Heart left ventricle (tissue), 16 donors: ENCODE results near the gene PSMG4. TPM values are rescaled to one million over a fixed set of nuclear protein-coding genes. Genes with fewer than 3 reads are reported as not detected.

Experiments used
- ATAC-seq, 4 donors: fragments of 200-7000 bp; cut with Tn5 transposase; one replicate each; pipeline ENCODE4 v1.9.1; 2020 to 2022; ENCODE audit warnings: moderate library complexity in 4 of 4, mild to moderate bottlenecking in 3 of 4, moderate number of reproducible peaks in 1 of 4
- DNase-seq, 5 donors: peaks; one replicate each; pipeline ENCODE4 v3.0.0-alpha.2; 2020
- H3K27ac ChIP-seq, 12 donors: fragments of 200-600 bp; sonication (generic) in 4 of 12; one replicate each; pipeline versions ENCODE4 v1.5.0 to v1.8.0; 2016 to 2022; ENCODE audit warnings: mild to moderate bottlenecking in 2 of 12
- H3K27me3 ChIP-seq, 9 donors: fragments of 200-600 bp; sonication (generic) in 2 of 9; one replicate each; pipeline versions ENCODE4 v1.5.1 to v1.8.0; 2016 to 2022; ENCODE audit warnings: mild to moderate bottlenecking in 3 of 9
- H3K36me3 ChIP-seq, 9 donors: fragments of 200-600 bp; sonication (generic) in 2 of 9; one replicate each; pipeline versions ENCODE4 v1.5.0 to v1.8.0; 2018 to 2022; ENCODE audit warnings: mild to moderate bottlenecking in 2 of 9
- H3K4me1 ChIP-seq, 12 donors: fragments of 200-600 bp; sonication (generic) in 4 of 12; one replicate each; pipeline versions ENCODE4 v1.5.0 to v1.8.0; 2016 to 2022; ENCODE audit warnings: mild to moderate bottlenecking in 3 of 12
- H3K4me3 ChIP-seq, 12 donors: fragments of 200-600 bp; sonication (generic) in 4 of 12; one replicate each; pipeline versions ENCODE4 v1.5.0 to v1.8.0; 2017 to 2022; ENCODE audit warnings: mild to moderate bottlenecking in 9 of 12, moderate library complexity in 4 of 12
- H3K9me3 ChIP-seq, 12 donors: fragments of 200-600 bp; sonication (generic) in 4 of 12; one replicate each; pipeline versions ENCODE4 v1.5.0 to v1.8.0; 2016 to 2022; ENCODE audit warnings: mild to moderate bottlenecking in 1 of 12
- POLR2A ChIP-seq, 2 donors: fragments of 450-650 bp; IDR thresholded peaks; one replicate each; pipeline ENCODE4 v1.6.1; 2017; ENCODE audit warnings: antibody characterized with exemption in 2 of 2, mild to moderate bottlenecking in 2 of 2, moderate library complexity in 2 of 2
- WGBS, 4 donors: extraction: QIAGEN DNeasy Blood & Tissue Kit in 2 of 4; methylation state at CpG; one replicate each; pipeline versions ENCODE4 v1.1.5 to v1.1.7; 2013 to 2018; 5-methylcytosine and 5-hydroxymethylcytosine counted together
- intact Hi-C, 10 donors: fragments of 100-400 bp; cut with DNase I; formaldehyde crosslinking; loops; one replicate each; pipeline versions ENCODE4 v1.11.1 to v1.14.2; 2022
- polyA plus RNA-seq, 2 donors: library from polyadenylated mRNA; stranded (reverse); fragments of 200-250 nt; gene quantifications; one replicate each; pipeline ENCODE4 v1.2.3, GENCODE V29; 2013
- total RNA-seq, 9 donors: library from RNA; depleted of rRNA in 2 of 9; stranded (reverse); fragments of >200 nt in 2 of 9; fragmentation: NEBNext Ultra II Directional in 3 of 9; extraction: Animal tissue kit (Norgen Biotek cat#: 25700) in 3 of 9; gene quantifications; one replicate each; pipeline versions ENCODE4 v1.1.0 to v1.2.4, GENCODE V29; 2016 to 2023
- TF ChIP-seq, protein P1 (sequence below), 12 donors: fragments of 200-600 bp; sonication (generic) in 4 of 12; IDR thresholded peaks; one replicate each; pipeline versions ENCODE4 v1.5.0 to v1.8.0; 2018 to 2022; ENCODE audit warnings: antibody characterized with exemption in 12 of 12, mild to moderate bottlenecking in 5 of 12
- donor health status: ischemic (EF 13 %, LVEDD 7.1; RV severe dilation, severe dysfunction).
- donor health status: healthy with polysubstance abuse.
- donor health status: DM: no; HTN: yes; CAD: no.
- donor health status: DM: no; HTN: no; CAD: no.
- donor health status: ischemic (EF 25% LVEDD 6.9; RV normal size, moderate dysfunction).
- donor health status: ischemic (EF 25% LVEDD 5.7; RV mildly dilated, moderate dysfunction).
- donor health status: healthy.
- donor health status: DM: yes; HTN: yes; CAD: no.
- donor health status: ischemic (EF 35%, LVEDD 5.7; RV mildly dilated, moderate dysfunction).
- donor health status: nonischemic (EF 11% LVEDD 7.7; RV severe dilation, severe dysfunction).
- donor health status: DM: yes; HTN: yes; CAD: no.
- donor health status: PGD.
- donor health status: ischemic (EF 29% LVEDD 5.4; RV normal size, mild dysfunction).
- donor health status: nonischemic (EF 23%, LVEDD 6.1; RV moderate dilation, normal function).

The PSMG4 gene
- total and polyA plus RNA-seq, 11 donors = 6.2 to 21.7 (median 9.7) TPM

DNA sequence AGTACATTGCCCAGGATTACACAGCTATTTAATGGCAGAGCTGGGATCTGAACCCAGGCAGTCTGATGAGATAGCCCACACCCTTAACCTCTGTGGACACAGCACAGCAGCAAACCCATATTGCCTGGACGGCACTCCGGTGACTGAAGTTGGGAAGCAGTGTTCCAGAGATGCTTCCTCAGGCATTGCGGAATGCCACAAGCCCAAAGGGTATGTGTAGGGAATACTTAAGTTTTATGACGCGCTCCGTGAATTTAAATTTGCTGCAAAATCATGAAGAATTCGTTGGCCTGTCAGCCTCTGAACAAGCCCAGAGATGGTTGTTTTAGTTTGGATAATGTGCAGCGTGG is 46.4 kb downstream of the PSMG4 start:
- intact Hi-C loops = no loop called here
- Histone ChIP-seq H3K4me3 (no peak overlapping the region), H3K36me3 (no peaks in the 10 kb centered on the region), H3K27ac (no peak overlapping the region), H3K27me3 (no peaks in the 10 kb centered on the region), H3K4me1 (no peaks in the 10 kb centered on the region), H3K9me3 (peaks cover 0 to 8% (median 0%) of the 10 kb centered on the region in 12 donors)
- WGBS, 4 donors = 90 to 97% (median 93%) methylated on average over 8 of the region's 8 CpGs
- no peak for TF ChIP-seq POLR2A (IDR thresholded peaks at IDR 0.05)
- TF ChIP-seq, protein P1, sequence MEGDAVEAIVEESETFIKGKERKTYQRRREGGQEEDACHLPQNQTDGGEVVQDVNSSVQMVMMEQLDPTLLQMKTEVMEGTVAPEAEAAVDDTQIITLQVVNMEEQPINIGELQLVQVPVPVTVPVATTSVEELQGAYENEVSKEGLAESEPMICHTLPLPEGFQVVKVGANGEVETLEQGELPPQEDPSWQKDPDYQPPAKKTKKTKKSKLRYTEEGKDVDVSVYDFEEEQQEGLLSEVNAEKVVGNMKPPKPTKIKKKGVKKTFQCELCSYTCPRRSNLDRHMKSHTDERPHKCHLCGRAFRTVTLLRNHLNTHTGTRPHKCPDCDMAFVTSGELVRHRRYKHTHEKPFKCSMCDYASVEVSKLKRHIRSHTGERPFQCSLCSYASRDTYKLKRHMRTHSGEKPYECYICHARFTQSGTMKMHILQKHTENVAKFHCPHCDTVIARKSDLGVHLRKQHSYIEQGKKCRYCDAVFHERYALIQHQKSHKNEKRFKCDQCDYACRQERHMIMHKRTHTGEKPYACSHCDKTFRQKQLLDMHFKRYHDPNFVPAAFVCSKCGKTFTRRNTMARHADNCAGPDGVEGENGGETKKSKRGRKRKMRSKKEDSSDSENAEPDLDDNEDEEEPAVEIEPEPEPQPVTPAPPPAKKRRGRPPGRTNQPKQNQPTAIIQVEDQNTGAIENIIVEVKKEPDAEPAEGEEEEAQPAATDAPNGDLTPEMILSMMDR (IDR thresholded peaks at IDR 0.05) = no peak
- DNase-seq = no peak
- no peak for ATAC-seq

- H3K27me3 ChIP-seq = no peaks in the 10 kb centered on the region
- TF ChIP-seq, protein P1 (IDR thresholded peaks at IDR 0.05) = no peak
- no peak for TF ChIP-seq POLR2A (IDR thresholded peaks at IDR 0.05)
- ATAC-seq = no peak
- H3K27ac ChIP-seq = no peak overlapping the region
- H3K4me1 ChIP-seq = peaks cover 0 to 6% (median 0%) of the 10 kb centered on the region in 12 donors
- no peak for DNase-seq
- 86 to 100% (median 94%) methylated on average over 3 of the region's 3 CpGs for WGBS, 4 donors
- H3K4me3 ChIP-seq = no peak overlapping the region
- H3K9me3 ChIP-seq = peaks cover 0 to 8% (median 0%) of the 10 kb centered on the region in 12 donors
- intact Hi-C loops = no loop called here
- no peaks in the 10 kb centered on the region for H3K36me3 ChIP-seq
Measured at GRCh38 chr6:3305831-3306230, 47.1 kb downstream of the PSMG4 start.

- DNase-seq (no peak), ATAC-seq (no peak)
- Histone ChIP-seq H3K9me3 (peaks cover 0 to 5% (median 0%) of the 10 kb centered on the region in 12 donors), H3K36me3 (no peaks in the 10 kb centered on the region), H3K4me1 (peaks cover 0 to 6% (median 0%) of the 10 kb centered on the region in 12 donors), H3K27me3 (no peaks in the 10 kb centered on the region), H3K4me3 (no peak overlapping the region), H3K27ac (no peak overlapping the region)
- intact Hi-C loops = no loop called here
- TF ChIP-seq, protein P1 (IDR thresholded peaks at IDR 0.05) = no peak
- no peak for TF ChIP-seq POLR2A (IDR thresholded peaks at IDR 0.05)
- WGBS, 4 donors = 93 to 95% (median 94%) methylated on average over 10 of the region's 10 CpGs
Measured at GRCh38 chr6:3306848-3307247, 48.1 kb downstream of the PSMG4 start.

DNA sequence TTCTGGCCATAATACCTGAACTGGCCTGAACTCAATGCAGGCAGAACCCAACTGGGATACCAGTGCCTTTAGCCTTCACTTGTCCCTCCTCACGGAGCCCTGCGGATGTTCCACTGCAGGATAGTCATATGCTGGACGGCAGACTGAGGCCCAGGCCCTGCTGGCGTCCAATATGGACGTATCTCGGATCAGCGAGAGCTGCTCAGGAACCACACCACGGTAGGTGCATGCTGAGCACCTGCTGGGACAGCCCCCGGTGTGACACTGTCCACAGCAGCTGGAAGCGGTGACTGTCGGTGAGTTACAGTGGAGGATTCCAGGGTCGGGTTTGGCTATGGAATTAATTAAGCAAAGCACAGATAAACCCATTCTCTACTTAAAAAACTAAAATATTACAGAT is 48.7 kb downstream of the PSMG4 start:
- intact Hi-C loops = no loop called here
- peaks cover 0 to 3% (median 0%) of the 10 kb centered on the region in 12 donors for H3K9me3 ChIP-seq
- no peak for TF ChIP-seq POLR2A (IDR thresholded peaks at IDR 0.05)
- TF ChIP-seq, protein P1 (IDR thresholded peaks at IDR 0.05) = no peak
- H3K4me3 ChIP-seq = no peak overlapping the region
- ATAC-seq = no peak
- no peak for DNase-seq
- H3K4me1 ChIP-seq = peaks cover 0 to 6% (median 0%) of the 10 kb centered on the region in 12 donors
- H3K27ac ChIP-seq = no peak overlapping the region
- no peaks in the 10 kb centered on the region for H3K27me3 ChIP-seq
- H3K36me3 ChIP-seq = no peaks in the 10 kb centered on the region
- WGBS, 4 donors = 89 to 97% (median 95%) methylated on average over 10 to 12 of the region's 12 CpGs
